GM23338 (cell line): ENCODE data around the gene RPL22.

ENCODE experiments used
- EZH2 ChIP-seq: fragments of 200-600 bp; sonication (generic); IDR thresholded peaks from one replicate; pipeline ENCODE4 v1.8.0; 2017; ENCODE audit warnings: antibody characterized with exemption, mild to moderate bottlenecking, low read depth; ENCODE audit not compliant: unreplicated experiment
- TF ChIP-seq, protein P1 (sequence below), 2 experiments: fragments of 200-600 bp in 1 of 2; sonication (generic) in 1 of 2; conservative IDR thresholded peaks; 2 replicates each; pipeline versions ENCODE4 v1.5.1 to v1.6.1; 2016 to 2017; ENCODE audit warnings: antibody characterized with exemption in 2 of 2, low read depth in 2 of 2, mild to moderate bottlenecking in 2 of 2, moderate library complexity in 1 of 2

DNA sequence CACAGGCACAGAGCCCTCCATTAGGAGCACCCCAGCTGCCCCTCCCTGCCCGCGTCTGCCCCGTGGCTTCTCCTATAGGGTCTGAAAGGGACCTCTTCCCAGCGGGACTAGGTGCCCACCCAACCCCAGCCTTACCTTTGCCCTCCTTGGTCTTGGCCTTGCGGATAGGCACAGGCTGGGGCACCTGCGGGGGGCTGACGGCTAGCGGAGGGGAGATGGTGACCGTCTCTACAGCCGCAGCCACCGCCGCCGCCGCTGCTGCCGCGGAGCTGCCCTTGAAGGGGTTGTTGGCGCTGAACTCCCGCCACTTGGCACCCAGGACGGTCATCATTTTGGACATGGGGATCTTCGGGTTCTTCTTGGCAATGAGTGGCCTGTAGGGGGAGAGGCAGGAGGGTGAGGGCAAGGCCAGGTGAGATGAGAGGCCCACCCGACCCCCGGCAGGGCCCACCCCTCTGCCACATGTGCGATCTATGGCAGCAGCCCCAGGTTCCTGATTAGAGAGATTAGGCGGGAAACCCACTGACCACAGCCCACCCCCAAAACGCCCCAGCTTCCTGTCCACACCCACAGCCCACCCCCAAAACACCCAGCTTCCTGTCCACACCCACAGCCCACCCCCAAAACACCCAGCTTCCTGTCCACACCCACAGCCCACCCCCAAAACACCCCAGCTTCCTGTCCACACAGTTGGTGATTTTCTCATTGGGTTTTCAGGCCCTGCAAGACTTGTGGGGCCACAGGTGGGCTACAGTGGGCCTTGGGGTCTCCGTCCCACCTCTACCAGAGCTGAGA is 44.7 kb downstream of the RPL22 start:
- TF ChIP-seq, protein P1, sequence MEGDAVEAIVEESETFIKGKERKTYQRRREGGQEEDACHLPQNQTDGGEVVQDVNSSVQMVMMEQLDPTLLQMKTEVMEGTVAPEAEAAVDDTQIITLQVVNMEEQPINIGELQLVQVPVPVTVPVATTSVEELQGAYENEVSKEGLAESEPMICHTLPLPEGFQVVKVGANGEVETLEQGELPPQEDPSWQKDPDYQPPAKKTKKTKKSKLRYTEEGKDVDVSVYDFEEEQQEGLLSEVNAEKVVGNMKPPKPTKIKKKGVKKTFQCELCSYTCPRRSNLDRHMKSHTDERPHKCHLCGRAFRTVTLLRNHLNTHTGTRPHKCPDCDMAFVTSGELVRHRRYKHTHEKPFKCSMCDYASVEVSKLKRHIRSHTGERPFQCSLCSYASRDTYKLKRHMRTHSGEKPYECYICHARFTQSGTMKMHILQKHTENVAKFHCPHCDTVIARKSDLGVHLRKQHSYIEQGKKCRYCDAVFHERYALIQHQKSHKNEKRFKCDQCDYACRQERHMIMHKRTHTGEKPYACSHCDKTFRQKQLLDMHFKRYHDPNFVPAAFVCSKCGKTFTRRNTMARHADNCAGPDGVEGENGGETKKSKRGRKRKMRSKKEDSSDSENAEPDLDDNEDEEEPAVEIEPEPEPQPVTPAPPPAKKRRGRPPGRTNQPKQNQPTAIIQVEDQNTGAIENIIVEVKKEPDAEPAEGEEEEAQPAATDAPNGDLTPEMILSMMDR (conservative IDR thresholded peaks at IDR 0.05; ENCODE audit: low read depth in 2 of 2) = no peak
- no peak for TF ChIP-seq EZH2
